Measurements from ENCODE around the gene SLC10A7.

SLC10A7 gene

GRCh38 chr4:146525754-146526153 is 4.0 kb upstream of the SLC10A7 start:
- ATAC-seq: no peak
- no peak for TF ChIP-seq CSRNP3 (CRISPR knock-in tag; IDR thresholded peaks at IDR 0.05)
- TF ChIP-seq ZNF8 (CRISPR knock-in tag; IDR thresholded peaks at IDR 0.05): no peak
- TF ChIP-seq TOX (CRISPR knock-in tag; IDR thresholded peaks at IDR 0.05; ENCODE audit: borderline replicate concordance): no peak
- no peak for TF ChIP-seq SNAI2 (CRISPR knock-in tag; IDR thresholded peaks at IDR 0.05)
- TF ChIP-seq ARNTL (CRISPR knock-in tag; IDR thresholded peaks at IDR 0.05; ENCODE audit: borderline replicate concordance, low read depth): no peak
- no peak for TF ChIP-seq ISL1 (CRISPR knock-in tag; IDR thresholded peaks at IDR 0.05)
- TF ChIP-seq GLIS3 (CRISPR knock-in tag; IDR thresholded peaks at IDR 0.05): no peak
- TF ChIP-seq CREB5 (CRISPR knock-in tag; IDR thresholded peaks at IDR 0.05; ENCODE audit: low read depth): no peak
- TF ChIP-seq BACH2 (CRISPR knock-in tag; IDR thresholded peaks at IDR 0.05; ENCODE audit: borderline replicate concordance): no peak
- no peak for TF ChIP-seq ESRRG (CRISPR knock-in tag; IDR thresholded peaks at IDR 0.05)
- no peak for TF ChIP-seq PPARA (CRISPR knock-in tag; IDR thresholded peaks at IDR 0.05; ENCODE audit: borderline replicate concordance)
- no peak for TF ChIP-seq POU6F1 (CRISPR knock-in tag; IDR thresholded peaks at IDR 0.05; ENCODE audit: borderline replicate concordance, low read depth)
- TF ChIP-seq ZNF565 (CRISPR knock-in tag; conservative IDR thresholded peaks at IDR 0.05; ENCODE audit: low read depth): no peak
- TF ChIP-seq ZC3H10 (CRISPR knock-in tag; IDR thresholded peaks at IDR 0.05): no peak
- TF ChIP-seq TSHZ2 (CRISPR knock-in tag; IDR thresholded peaks at IDR 0.05): no peak
- no peak for TF ChIP-seq ZFP30 (CRISPR knock-in tag; IDR thresholded peaks at IDR 0.05)
- no peak for TF ChIP-seq RARB (CRISPR knock-in tag; IDR thresholded peaks at IDR 0.05)
- no peak for TF ChIP-seq TCF4 (CRISPR knock-in tag; IDR thresholded peaks at IDR 0.05; ENCODE audit: borderline replicate concordance)

GRCh38 chr4:146524663-146525062 is 2.9 kb upstream of the SLC10A7 start:
- TF ChIP-seq PATZ1 (CRISPR knock-in tag; IDR thresholded peaks at IDR 0.05; ENCODE audit: borderline replicate concordance): no peak
- no peak for TF ChIP-seq SNAI2 (CRISPR knock-in tag; IDR thresholded peaks at IDR 0.05)
- TF ChIP-seq CSRNP3 (CRISPR knock-in tag; IDR thresholded peaks at IDR 0.05): no peak
- no peak for ATAC-seq

- ATAC-seq: peak; percentile 5
- TF ChIP-seq CREB5 (CRISPR knock-in tag; IDR thresholded peaks at IDR 0.05; ENCODE audit: low read depth) (no peak), ISL1 (CRISPR knock-in tag; IDR thresholded peaks at IDR 0.05) (no peak), ZFP3 (CRISPR knock-in tag; IDR thresholded peaks at IDR 0.05) (no peak), ARNTL (CRISPR knock-in tag; IDR thresholded peaks at IDR 0.05; ENCODE audit: borderline replicate concordance, low read depth) (no peak), GLIS3 (CRISPR knock-in tag; IDR thresholded peaks at IDR 0.05) (no peak), ZNF8 (CRISPR knock-in tag; IDR thresholded peaks at IDR 0.05) (no peak)
Measured at GRCh38 chr4:146522869-146523205, 1.1 kb upstream of the SLC10A7 start.
